Transverse colon (tissue), 4 donors: ENCODE measurements around the gene FMNL3. TPM values are rescaled to one million over a fixed set of nuclear protein-coding genes. Genes with fewer than 3 reads are reported as not detected.

ENCODE experiments used
- DNase-seq: peaks from one replicate; pipeline ENCODE4 v3.0.0-alpha.2; 2019
- H3K27ac ChIP-seq, 4 donors: fragments of 200-600 bp; sonication (generic); 2 replicates each; pipeline ENCODE4 v1.5.1; 2016 to 2018; ENCODE audit warnings: inconsistent platforms in 4 of 4
- H3K27me3 ChIP-seq: fragments of 200-600 bp; sonication (generic); 2 replicates; pipeline ENCODE4 v1.5.1; 2017; ENCODE audit warnings: inconsistent platforms
- H3K36me3 ChIP-seq, 4 donors: fragments of 200-600 bp; sonication (generic); 2 replicates each; pipeline ENCODE4 v1.5.1; 2017 to 2019; ENCODE audit warnings: inconsistent platforms in 4 of 4
- H3K4me1 ChIP-seq, 4 donors: fragments of 200-600 bp; sonication (generic); 2 replicates each; pipeline ENCODE4 v1.5.1; 2017 to 2020; ENCODE audit warnings: inconsistent platforms in 4 of 4
- H3K4me3 ChIP-seq, 4 donors: fragments of 200-600 bp; sonication (generic); 1 replicate in 1 of 4; 2 replicates in 3 of 4; pipeline versions ENCODE4 v1.5.1 to v1.6.1; 2017 to 2019; ENCODE audit warnings: inconsistent platforms in 4 of 4
- H3K9me3 ChIP-seq, 2 donors: fragments of 200-600 bp; sonication (generic); 2 replicates each; pipeline ENCODE4 v1.5.1; 2017 to 2019; ENCODE audit warnings: inconsistent platforms in 2 of 2
- EP300 ChIP-seq: sonication (generic); formaldehyde crosslinking; IDR thresholded peaks from one replicate; pipeline ENCODE4 v1.6.1; 2017; ENCODE audit warnings: antibody characterized with exemption, low read depth
- POLR2A ChIP-seq: fragments of 450-650 bp; IDR thresholded peaks from one replicate; pipeline ENCODE4 v1.6.1; 2016; ENCODE audit warnings: antibody characterized with exemption, mild to moderate bottlenecking, moderate library complexity
- POLR2AphosphoS5 ChIP-seq, 3 donors: sonication (generic); formaldehyde crosslinking; IDR thresholded peaks; one replicate each; pipeline ENCODE4 v1.6.1; 2016; ENCODE audit warnings: antibody characterized with exemption in 3 of 3
- WGBS, 2 donors: methylation state at CpG; one replicate each; pipeline ENCODE4 v1.1.5; 2018; ENCODE audit warnings: low coverage in 1 of 2; 5-methylcytosine and 5-hydroxymethylcytosine counted together
- in situ Hi-C, 4 donors: fragments of 200-750 bp; cut with MboI; loops; one replicate each; pipeline versions ENCODE4 v1.15.0 to v1.15.1; 2017; ENCODE audit warnings: low sequenced_read_pairs in 3 of 4, low pct_ligation_motif_present in 1 of 4, low pct_unique_long_range_greater_than_20kb in 1 of 4
- intact Hi-C: fragments of 100-400 bp; cut with DNase I; formaldehyde crosslinking; loops from one replicate; pipeline ENCODE4 v1.15.1; 2023; ENCODE audit warnings: low total_unique reads
- total RNA-seq, 4 donors: library from RNA; depleted of rRNA; stranded (reverse); fragments of >200 nt; gene quantifications; one replicate each; pipeline ENCODE4 v1.1.0, GENCODE V29; 2016
- TF ChIP-seq, protein P1 (sequence below), 5 experiments: fragments of 200-600 bp in 3 of 5; fragments of 450-650 bp in 2 of 5; sonication (generic) in 3 of 5; IDR thresholded peaks; 1 replicate in 2 of 5; 2 replicates in 3 of 5; pipeline ENCODE4 v1.5.1; 2016 to 2017; ENCODE audit warnings: antibody characterized with exemption in 5 of 5, inconsistent platforms in 3 of 5, mild to moderate bottlenecking in 2 of 5, moderate library complexity in 1 of 5

The FMNL3 gene
- total RNA-seq, 4 donors from 2014 or later = 5.3 to 16.5 (median 8.2) TPM

DNA sequence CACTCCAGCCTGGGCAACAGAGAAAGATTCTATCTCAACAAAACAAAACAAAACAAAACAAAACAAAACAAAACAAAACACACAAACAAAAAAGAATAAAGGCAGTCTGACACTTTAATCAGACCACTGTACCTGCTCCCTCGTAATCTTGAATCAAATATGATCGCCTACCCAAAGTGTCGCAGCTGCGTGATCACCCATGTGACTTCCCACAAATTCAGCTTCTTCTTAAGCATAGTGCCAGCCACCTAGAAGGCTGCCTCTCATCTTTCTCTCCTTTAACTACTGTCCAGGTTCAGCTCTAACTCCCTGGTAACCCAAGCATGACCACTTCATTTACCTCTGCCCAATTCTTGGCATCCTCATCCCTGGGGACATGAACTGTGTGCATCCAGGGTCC lies 37.4 kb downstream of the FMNL3 start:
- peak overlapping the region in 2 of 4 donors; percentile 82 to 90 for H3K27ac ChIP-seq
- in situ Hi-C loops = no loop called here
- intact Hi-C loops = no loop called here
- H3K36me3 ChIP-seq = no peaks in the 10 kb centered on the region
- TF ChIP-seq EP300 (no peak), POLR2AphosphoS5 (IDR thresholded peaks at IDR 0.05) (no peak), POLR2A (no peak)
- TF ChIP-seq, protein P1, sequence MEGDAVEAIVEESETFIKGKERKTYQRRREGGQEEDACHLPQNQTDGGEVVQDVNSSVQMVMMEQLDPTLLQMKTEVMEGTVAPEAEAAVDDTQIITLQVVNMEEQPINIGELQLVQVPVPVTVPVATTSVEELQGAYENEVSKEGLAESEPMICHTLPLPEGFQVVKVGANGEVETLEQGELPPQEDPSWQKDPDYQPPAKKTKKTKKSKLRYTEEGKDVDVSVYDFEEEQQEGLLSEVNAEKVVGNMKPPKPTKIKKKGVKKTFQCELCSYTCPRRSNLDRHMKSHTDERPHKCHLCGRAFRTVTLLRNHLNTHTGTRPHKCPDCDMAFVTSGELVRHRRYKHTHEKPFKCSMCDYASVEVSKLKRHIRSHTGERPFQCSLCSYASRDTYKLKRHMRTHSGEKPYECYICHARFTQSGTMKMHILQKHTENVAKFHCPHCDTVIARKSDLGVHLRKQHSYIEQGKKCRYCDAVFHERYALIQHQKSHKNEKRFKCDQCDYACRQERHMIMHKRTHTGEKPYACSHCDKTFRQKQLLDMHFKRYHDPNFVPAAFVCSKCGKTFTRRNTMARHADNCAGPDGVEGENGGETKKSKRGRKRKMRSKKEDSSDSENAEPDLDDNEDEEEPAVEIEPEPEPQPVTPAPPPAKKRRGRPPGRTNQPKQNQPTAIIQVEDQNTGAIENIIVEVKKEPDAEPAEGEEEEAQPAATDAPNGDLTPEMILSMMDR (IDR thresholded peaks at IDR 0.05) = no peak
- 95 to 97% methylated on average over 4 of the region's 4 CpGs for WGBS, 2 donors
- no peaks in the 10 kb centered on the region for H3K27me3 ChIP-seq
- no peak for DNase-seq
- no peak overlapping the region for H3K4me3 ChIP-seq
- H3K4me1 ChIP-seq = peaks cover 32 to 49% (median 41%) of the 10 kb centered on the region in 4 donors
- no peaks in the 10 kb centered on the region for H3K9me3 ChIP-seq

DNA sequence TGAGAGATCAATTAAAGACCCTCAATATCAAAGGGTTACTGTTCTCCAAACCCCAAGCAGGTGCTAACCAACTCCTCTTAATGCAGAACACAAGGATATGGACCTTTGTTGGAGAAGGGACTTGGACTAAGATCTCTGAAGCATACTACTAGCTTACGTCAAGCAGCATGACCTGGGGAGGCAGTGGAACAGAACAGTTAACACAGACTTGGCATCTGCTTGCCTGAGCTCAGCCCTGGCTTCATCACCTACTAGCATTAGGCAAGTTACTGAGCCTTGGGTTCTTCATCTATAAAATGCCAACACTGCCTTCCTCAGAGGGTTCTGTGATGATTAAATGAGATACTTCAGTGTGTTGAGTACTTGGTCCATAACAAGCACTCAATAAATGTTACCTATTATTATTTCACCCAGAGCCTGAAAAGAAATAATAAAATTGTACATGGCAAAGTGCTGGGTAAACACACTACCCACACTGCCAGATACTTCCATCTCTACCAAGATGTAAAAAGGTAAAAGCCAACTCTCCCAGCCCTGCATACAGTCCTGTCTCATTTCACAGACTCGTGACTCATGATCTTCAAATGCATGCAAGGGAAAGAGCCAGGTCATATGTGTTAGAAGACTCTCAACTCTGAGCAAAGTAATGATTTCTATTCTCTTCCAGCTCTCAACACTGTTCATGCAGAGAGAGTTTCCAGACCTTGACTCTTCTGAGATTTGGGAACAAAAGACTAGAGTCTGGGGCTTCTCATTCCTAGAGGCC lies 39.7 kb downstream of the FMNL3 start:
- intact Hi-C loops (no loop called here), in situ Hi-C loops (no loop called here)
- Histone ChIP-seq H3K27ac (no peak overlapping the region), H3K9me3 (no peaks in the 10 kb centered on the region), H3K4me3 (no peak overlapping the region), H3K27me3 (no peaks in the 10 kb centered on the region), H3K4me1 (peaks cover 21 to 48% (median 32%) of the 10 kb centered on the region in 4 donors), H3K36me3 (no peaks in the 10 kb centered on the region)
- WGBS, 2 donors = 82 to 90% methylated on average over 2 of the region's 2 CpGs
- DNase-seq = no peak
- TF ChIP-seq POLR2A (no peak), POLR2AphosphoS5 (IDR thresholded peaks at IDR 0.05) (no peak), EP300 (no peak)
- TF ChIP-seq, protein P1 (IDR thresholded peaks at IDR 0.05) = no peak

DNA sequence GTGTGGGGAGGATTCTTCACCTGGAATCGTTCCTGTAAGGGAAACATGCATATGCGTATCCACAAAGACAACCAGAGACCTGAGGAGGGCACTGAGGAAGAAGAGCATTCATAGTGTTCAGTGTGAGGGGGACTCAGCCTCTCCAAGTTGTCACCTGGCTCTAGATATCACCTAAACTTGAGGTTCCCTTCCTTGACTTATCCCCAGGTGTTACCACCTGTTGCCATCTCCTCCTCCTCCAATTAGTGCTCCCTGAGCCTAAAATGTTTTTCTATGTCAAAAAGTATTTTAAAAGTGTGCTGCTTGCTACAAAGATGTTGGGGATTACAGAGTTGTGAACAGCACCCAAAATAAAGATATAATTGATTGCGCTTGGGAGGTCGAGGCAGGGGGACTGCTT lies 41.0 kb downstream of the FMNL3 start:
- intact Hi-C loops = no loop called here
- TF ChIP-seq, protein P1 (IDR thresholded peaks at IDR 0.05) = no peak
- TF ChIP-seq POLR2AphosphoS5 (IDR thresholded peaks at IDR 0.05) (no peak), POLR2A (no peak), EP300 (no peak)

DNA sequence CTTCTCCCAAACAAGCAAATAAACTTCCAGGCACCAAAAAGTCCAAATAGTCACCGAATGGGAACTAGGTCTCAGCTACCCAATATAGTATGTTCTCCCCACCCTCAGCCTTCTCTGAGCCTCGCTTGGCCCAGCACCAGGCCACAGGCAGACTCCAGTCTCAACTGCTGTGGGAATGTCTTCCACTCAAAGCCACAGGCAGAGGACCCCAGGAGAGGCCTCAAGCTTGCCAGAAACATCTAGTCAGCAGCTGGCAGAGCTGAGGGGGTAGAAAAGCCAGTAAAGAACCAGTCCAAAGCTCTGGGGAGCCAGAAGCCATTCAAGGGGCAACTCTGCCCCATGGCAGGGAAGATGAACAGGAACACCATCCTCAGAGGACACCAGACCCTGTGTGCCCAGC lies 41.8 kb downstream of the FMNL3 start:
- Histone ChIP-seq H3K9me3 (no peaks in the 10 kb centered on the region), H3K4me1 (peaks cover 8 to 42% (median 16%) of the 10 kb centered on the region in 4 donors), H3K27me3 (no peaks in the 10 kb centered on the region), H3K4me3 (no peak overlapping the region), H3K36me3 (no peaks in the 10 kb centered on the region), H3K27ac (no peak overlapping the region)
- 79% methylated on average over 2 of the region's 2 CpGs; no CpG with 5 or more reads in 1 of the 2 donors for WGBS, 2 donors
- no peak for DNase-seq
- intact Hi-C loops = no loop called here
- in situ Hi-C loops = no loop called here
- TF ChIP-seq POLR2AphosphoS5 (IDR thresholded peaks at IDR 0.05) = no peak
- TF ChIP-seq POLR2A = no peak
- TF ChIP-seq, protein P1 (IDR thresholded peaks at IDR 0.05) = no peak
- TF ChIP-seq EP300 = no peak

More for the DNA sequence above, 41.0 kb downstream of the FMNL3 start:
- 94 to 100% methylated on average over 3 to 4 of the region's 4 CpGs for WGBS, 2 donors
- Histone ChIP-seq H3K4me3 (no peak overlapping the region), H3K36me3 (no peaks in the 10 kb centered on the region), H3K27me3 (no peaks in the 10 kb centered on the region), H3K9me3 (no peaks in the 10 kb centered on the region), H3K4me1 (peaks cover 9 to 47% (median 20%) of the 10 kb centered on the region in 4 donors), H3K27ac (no peak overlapping the region)
- in situ Hi-C loops = no loop called here
- DNase-seq = no peak
